Gastrocnemius medialis (tissue), 4 donors: ENCODE measurements around the gene HPS5. TPM values are rescaled to one million over a fixed set of nuclear protein-coding genes. Genes with fewer than 3 reads are reported as not detected.

Experiments
- ATAC-seq, 2 donors: fragments of 150-250 bp; one replicate each; pipeline ENCODE4 v1.9.1; 2016
- DNase-seq, 2 donors: peaks; one replicate each; pipeline ENCODE4 v3.0.0-alpha.2; 2019
- H3K27ac ChIP-seq, 4 donors: fragments of 200-600 bp; sonication (generic); 1 replicate in 1 of 4; 2 replicates in 3 of 4; pipeline ENCODE4 v1.5.1; 2016 to 2018; ENCODE audit warnings: mild to moderate bottlenecking in 2 of 4, moderate library complexity in 1 of 4
- H3K27me3 ChIP-seq, 3 donors: fragments of 200-600 bp; sonication (generic) in 2 of 3; 1 replicate in 1 of 3; 2 replicates in 2 of 3; pipeline versions ENCODE4 v1.5.1 to v1.6.0; 2016 to 2019; ENCODE audit warnings: mild to moderate bottlenecking in 1 of 3, moderate library complexity in 1 of 3
- H3K36me3 ChIP-seq, 2 donors: fragments of 200-600 bp; sonication (generic) in 1 of 2; one replicate each; pipeline ENCODE4 v1.5.1; 2017 to 2018
- H3K4me1 ChIP-seq, 2 donors: fragments of 200-600 bp; sonication (generic) in 1 of 2; one replicate each; pipeline ENCODE4 v1.5.1; 2016 to 2017; ENCODE audit warnings: mild to moderate bottlenecking in 2 of 2
- H3K4me3 ChIP-seq, 4 donors: fragments of 200-600 bp; sonication (generic) in 3 of 4; 1 replicate in 1 of 4; 2 replicates in 3 of 4; pipeline ENCODE4 v1.5.1; 2016 to 2019; ENCODE audit warnings: mild to moderate bottlenecking in 2 of 4
- H3K9me3 ChIP-seq, 3 donors: fragments of 200-600 bp; sonication (generic) in 2 of 3; 1 replicate in 1 of 3; 2 replicates in 2 of 3; pipeline ENCODE4 v1.5.1; 2016 to 2019
- POLR2A ChIP-seq, 2 donors: fragments of 450-650 bp; IDR thresholded peaks; one replicate each; pipeline ENCODE4 v1.6.1; 2017; ENCODE audit warnings: antibody characterized with exemption in 2 of 2, mild to moderate bottlenecking in 2 of 2, moderate library complexity in 2 of 2
- in situ Hi-C, 4 donors: fragments of 200-750 bp; cut with MboI; loops; one replicate each; pipeline versions ENCODE4 v1.15.0 to v1.8.0; 2017; ENCODE audit warnings: low sequenced_read_pairs in 4 of 4
- intact Hi-C: fragments of 100-400 bp; cut with DNase I; formaldehyde crosslinking; loops from one replicate; pipeline ENCODE4 v1.15.1; 2023; ENCODE audit warnings: low total_unique reads
- total RNA-seq, 4 donors: library from RNA; depleted of rRNA; stranded (reverse); fragments of >200 nt; gene quantifications; one replicate each; pipeline versions ENCODE4 v1.1.0 to v1.2.3, GENCODE V29; 2016
- TF ChIP-seq, protein P1 (sequence below), 5 experiments: fragments of 450-650 bp in 3 of 5; fragments of 200-600 bp in 2 of 5; sonication (generic) in 2 of 5; IDR thresholded peaks in 4 of 5; conservative IDR thresholded peaks in 1 of 5; 1 replicate in 4 of 5; 2 replicates in 1 of 5; pipeline ENCODE4 v1.5.1; 2016 to 2019; ENCODE audit warnings: antibody characterized with exemption in 5 of 5, mild to moderate bottlenecking in 3 of 5, moderate library complexity in 3 of 5

HPS5 gene
- total RNA-seq, 4 donors from 2014 or later = 5.3 to 13.1 (median 9.7) TPM

DNA sequence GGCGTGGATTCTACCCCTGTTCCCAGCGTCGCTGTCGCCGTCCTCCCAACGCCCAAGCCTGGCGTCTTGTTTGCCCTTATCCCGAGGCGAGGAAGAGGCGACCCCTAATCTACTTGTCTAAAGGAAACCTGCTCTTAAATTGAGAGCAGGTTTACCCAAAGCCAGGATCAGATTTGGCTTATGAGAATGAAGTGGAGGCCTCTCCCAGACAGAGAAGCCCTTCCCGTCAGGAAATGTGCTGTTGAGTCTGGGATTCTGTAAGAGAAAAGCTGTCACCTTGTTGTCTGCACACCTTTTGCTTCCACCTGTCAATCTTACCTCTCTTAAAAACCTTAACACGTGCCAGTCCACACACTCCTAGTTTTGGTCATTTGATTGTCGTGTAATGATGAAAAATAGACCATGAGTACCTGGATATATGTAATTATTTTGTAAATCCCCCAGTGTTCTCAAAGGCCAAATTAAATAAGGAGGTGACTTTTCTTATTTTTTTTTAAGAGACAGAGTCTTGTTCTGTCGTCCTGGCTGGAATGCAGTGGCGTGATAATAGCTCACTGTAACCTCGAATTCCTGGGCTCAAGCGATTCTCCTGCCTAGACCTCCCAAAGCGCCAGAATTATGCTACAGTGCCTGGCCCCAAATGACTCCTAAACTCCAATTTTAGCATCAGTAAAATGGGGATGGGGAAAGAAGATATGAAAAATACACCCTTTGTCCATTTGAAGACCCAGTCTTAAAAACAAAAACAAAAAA is 1.1 kb upstream of the HPS5 start:
- no peaks in the 10 kb centered on the region for H3K9me3 ChIP-seq
- peak overlapping the region; percentile 95 to 99 (median 98) for H3K27ac ChIP-seq
- DNase-seq (no peak), ATAC-seq (no peak)
- H3K4me3 ChIP-seq = peak overlapping the region; percentile 88 to 89 (median 88)
- in situ Hi-C loops (loop anchor here in 3 of 4 donors (5.0 to 10.0 kb wide), 4 partner anchors 72 to 312 kb away; partner anchors contain the start of genes SPTY2D1 (in 2 of the 3), LDHA (in 1 of the 3) and TSG101 (in 1 of the 3)), intact Hi-C loops (loop anchor here (1.0 to 2.0 kb wide), 5 partner anchors 73 to 376 kb away; partner anchors contain the start of genes SPTY2D1, TMEM86A and UEVLD)
- peaks cover 31 to 37% of the 10 kb centered on the region in 2 donors for H3K4me1 ChIP-seq
- TF ChIP-seq, protein P1, sequence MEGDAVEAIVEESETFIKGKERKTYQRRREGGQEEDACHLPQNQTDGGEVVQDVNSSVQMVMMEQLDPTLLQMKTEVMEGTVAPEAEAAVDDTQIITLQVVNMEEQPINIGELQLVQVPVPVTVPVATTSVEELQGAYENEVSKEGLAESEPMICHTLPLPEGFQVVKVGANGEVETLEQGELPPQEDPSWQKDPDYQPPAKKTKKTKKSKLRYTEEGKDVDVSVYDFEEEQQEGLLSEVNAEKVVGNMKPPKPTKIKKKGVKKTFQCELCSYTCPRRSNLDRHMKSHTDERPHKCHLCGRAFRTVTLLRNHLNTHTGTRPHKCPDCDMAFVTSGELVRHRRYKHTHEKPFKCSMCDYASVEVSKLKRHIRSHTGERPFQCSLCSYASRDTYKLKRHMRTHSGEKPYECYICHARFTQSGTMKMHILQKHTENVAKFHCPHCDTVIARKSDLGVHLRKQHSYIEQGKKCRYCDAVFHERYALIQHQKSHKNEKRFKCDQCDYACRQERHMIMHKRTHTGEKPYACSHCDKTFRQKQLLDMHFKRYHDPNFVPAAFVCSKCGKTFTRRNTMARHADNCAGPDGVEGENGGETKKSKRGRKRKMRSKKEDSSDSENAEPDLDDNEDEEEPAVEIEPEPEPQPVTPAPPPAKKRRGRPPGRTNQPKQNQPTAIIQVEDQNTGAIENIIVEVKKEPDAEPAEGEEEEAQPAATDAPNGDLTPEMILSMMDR (IDR thresholded peaks at IDR 0.05 in 4 of 5, conservative IDR thresholded peaks at IDR 0.05 in 1 of 5) = no peak
- no peak for TF ChIP-seq POLR2A (IDR thresholded peaks at IDR 0.05)
- H3K27me3 ChIP-seq = no peaks in the 10 kb centered on the region
- H3K36me3 ChIP-seq = no peaks in the 10 kb centered on the region

DNA sequence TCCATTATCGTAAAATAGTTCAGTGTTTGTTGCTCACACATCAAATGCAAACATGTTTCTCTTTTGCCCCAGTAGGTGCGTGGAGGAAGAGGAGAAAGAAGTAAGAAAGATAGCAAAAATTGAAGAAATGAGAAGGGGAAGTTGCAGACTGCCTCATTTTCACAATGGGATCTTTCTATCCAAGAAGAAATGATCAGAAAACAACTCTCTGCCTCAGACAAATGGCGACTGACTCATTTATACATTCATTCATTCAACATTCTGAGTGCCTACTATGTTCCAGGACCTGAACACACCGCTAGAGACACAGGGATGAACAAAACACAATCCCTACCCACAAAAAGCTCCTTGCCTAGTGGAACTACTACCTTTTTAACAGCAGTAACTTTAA is 367 bp downstream of the HPS5 start:
- H3K9me3 ChIP-seq = no peaks in the 10 kb centered on the region
- peak overlapping the region; percentile 88 to 89 (median 88) for H3K4me3 ChIP-seq
- no peaks in the 10 kb centered on the region for H3K27me3 ChIP-seq
- intact Hi-C loops (no loop called here), in situ Hi-C loops (loop anchor here in 3 of 4 donors (5.0 to 10.0 kb wide), 4 partner anchors 73 to 313 kb away; partner anchors contain the start of genes SPTY2D1 (in 2 of the 3), LDHA (in 1 of the 3) and TSG101 (in 1 of the 3))
- peak in 1 of 2 donors; percentile 13 for ATAC-seq
- TF ChIP-seq POLR2A (IDR thresholded peaks at IDR 0.05) = no peak
- TF ChIP-seq, protein P1 (IDR thresholded peaks at IDR 0.05 in 4 of 5, conservative IDR thresholded peaks at IDR 0.05 in 1 of 5) = no peak
- H3K4me1 ChIP-seq = peaks cover 31 to 37% of the 10 kb centered on the region in 2 donors
- H3K27ac ChIP-seq = peak overlapping the region; percentile 95 to 99 (median 98)
- DNase-seq = no peak
- no peaks in the 10 kb centered on the region for H3K36me3 ChIP-seq

DNA sequence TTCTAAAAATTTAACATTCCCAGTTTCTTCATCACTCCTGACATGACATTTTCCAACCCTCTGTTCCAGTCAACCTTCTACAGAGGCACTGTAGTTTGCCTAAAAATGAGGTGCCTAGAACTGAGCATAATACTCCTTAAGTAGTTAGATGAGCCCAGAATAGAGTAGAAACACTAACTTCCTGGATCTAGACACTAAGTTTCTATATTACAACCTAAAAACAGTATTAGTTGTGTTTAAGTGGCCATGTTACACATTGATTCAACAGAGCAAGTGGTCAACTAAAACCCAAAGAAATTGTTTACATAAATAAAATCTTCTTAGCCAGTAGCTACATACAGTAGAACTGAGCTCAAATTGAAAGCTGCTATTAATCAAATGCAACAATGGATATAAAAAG is 1.3 kb downstream of the HPS5 start:
- no peaks in the 10 kb centered on the region for H3K36me3 ChIP-seq
- H3K4me1 ChIP-seq = peaks cover 31 to 37% of the 10 kb centered on the region in 2 donors
- intact Hi-C loops = no loop called here
- ATAC-seq (no peak), DNase-seq (no peak)
- in situ Hi-C loops = loop anchor here in 3 of 4 donors (5.0 to 10.0 kb wide), 4 partner anchors 74 to 314 kb away; partner anchors contain the start of genes SPTY2D1 (in 2 of the 3), LDHA (in 1 of the 3) and TSG101 (in 1 of the 3)
- H3K27me3 ChIP-seq = no peaks in the 10 kb centered on the region
- no peak overlapping the region for H3K4me3 ChIP-seq
- no peaks in the 10 kb centered on the region for H3K9me3 ChIP-seq
- TF ChIP-seq, protein P1 (IDR thresholded peaks at IDR 0.05 in 4 of 5, conservative IDR thresholded peaks at IDR 0.05 in 1 of 5) = no peak
- no peak for TF ChIP-seq POLR2A (IDR thresholded peaks at IDR 0.05)
- no peak overlapping the region for H3K27ac ChIP-seq

DNA sequence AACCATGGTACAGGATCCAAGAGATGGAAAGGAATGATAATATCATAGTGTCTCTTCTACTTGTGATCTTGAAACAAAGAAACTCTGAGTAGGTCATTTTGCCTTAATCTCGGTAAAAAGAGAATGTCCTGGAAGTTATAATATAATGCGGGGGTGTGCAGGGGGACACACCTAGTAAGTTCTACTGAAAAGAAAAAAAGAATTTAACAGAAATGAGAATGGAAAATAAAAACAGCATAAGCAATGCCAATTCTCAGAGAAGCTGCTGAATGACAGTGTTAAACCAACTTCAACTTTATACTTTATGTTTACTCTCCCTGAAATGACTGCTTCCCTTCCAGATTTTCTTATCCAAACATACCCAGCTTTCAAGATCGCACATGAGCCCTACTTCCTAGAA is 2.0 kb downstream of the HPS5 start:
- peaks cover 31 to 34% of the 10 kb centered on the region in 2 donors for H3K4me1 ChIP-seq
- H3K4me3 ChIP-seq = no peak overlapping the region
- no peaks in the 10 kb centered on the region for H3K27me3 ChIP-seq
- H3K36me3 ChIP-seq = no peaks in the 10 kb centered on the region
- TF ChIP-seq, protein P1 (IDR thresholded peaks at IDR 0.05 in 4 of 5, conservative IDR thresholded peaks at IDR 0.05 in 1 of 5) = no peak
- TF ChIP-seq POLR2A (IDR thresholded peaks at IDR 0.05) = no peak
- ATAC-seq (no peak), DNase-seq (no peak)
- H3K27ac ChIP-seq = no peak overlapping the region
- in situ Hi-C loops = loop anchor here in 3 of 4 donors (5.0 to 10.0 kb wide), 4 partner anchors 75 to 315 kb away; partner anchors contain the start of genes SPTY2D1 (in 2 of the 3), LDHA (in 1 of the 3) and TSG101 (in 1 of the 3)
- intact Hi-C loops = no loop called here
- no peaks in the 10 kb centered on the region for H3K9me3 ChIP-seq
